22Rv1 (cell line): ENCODE measurements around the gene CLSTN2.

Source experiments
- ZFX ChIP-seq: fragments of 450-650 bp; IDR thresholded peaks from 2 replicates; pipeline ENCODE4 v1.6.1; 2017; ENCODE audit warnings: antibody characterized with exemption, borderline replicate concordance
- TF ChIP-seq, protein P1 (sequence below): fragments of 450-650 bp; IDR thresholded peaks from 2 replicates; pipeline ENCODE4 v1.5.1; 2017; ENCODE audit warnings: mild to moderate bottlenecking

DNA sequence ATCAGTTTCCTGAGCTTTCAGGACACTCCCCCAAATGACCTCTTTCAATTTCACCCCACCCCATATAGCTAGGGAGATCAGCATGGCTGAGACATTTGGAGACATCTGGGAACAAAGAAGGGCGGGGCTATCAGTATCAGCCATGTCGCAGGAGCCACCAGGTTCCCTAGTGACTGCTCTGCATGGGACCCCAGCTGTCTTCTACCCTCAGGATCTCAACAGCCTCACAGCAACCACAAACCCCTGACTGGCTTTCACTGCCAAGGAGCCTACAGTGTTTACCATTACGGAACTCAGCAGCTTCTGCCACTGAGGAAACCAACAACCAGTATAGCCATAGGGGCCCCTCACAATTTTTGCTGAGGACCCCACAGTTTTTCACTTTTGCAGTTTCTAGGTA is 473.3 kb downstream of the CLSTN2 start:
- TF ChIP-seq, protein P1, sequence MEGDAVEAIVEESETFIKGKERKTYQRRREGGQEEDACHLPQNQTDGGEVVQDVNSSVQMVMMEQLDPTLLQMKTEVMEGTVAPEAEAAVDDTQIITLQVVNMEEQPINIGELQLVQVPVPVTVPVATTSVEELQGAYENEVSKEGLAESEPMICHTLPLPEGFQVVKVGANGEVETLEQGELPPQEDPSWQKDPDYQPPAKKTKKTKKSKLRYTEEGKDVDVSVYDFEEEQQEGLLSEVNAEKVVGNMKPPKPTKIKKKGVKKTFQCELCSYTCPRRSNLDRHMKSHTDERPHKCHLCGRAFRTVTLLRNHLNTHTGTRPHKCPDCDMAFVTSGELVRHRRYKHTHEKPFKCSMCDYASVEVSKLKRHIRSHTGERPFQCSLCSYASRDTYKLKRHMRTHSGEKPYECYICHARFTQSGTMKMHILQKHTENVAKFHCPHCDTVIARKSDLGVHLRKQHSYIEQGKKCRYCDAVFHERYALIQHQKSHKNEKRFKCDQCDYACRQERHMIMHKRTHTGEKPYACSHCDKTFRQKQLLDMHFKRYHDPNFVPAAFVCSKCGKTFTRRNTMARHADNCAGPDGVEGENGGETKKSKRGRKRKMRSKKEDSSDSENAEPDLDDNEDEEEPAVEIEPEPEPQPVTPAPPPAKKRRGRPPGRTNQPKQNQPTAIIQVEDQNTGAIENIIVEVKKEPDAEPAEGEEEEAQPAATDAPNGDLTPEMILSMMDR: no peak
- TF ChIP-seq ZFX: no peak
